HFFc6 (cell line): ENCODE results near the gene SNX30. TPM values are rescaled to one million over a fixed set of nuclear protein-coding genes. Genes with fewer than 3 reads are reported as not detected.
A peak's percentile ranks its signal among the peaks of the same experiment; 100 is the strongest.
"Not testable (repeated sequence)": the region's sequence is repeated elsewhere in the genome, so short reads cannot be mapped to it uniquely, and the experiment has no call there.

ENCODE experiments used
- DNase-seq: peaks from one replicate; pipeline ENCODE4 v3.0.0-alpha.2; 2018
- H3K27ac Mint-ChIP-seq: 2 replicates; pipeline ENCODE4 v1.8.0; 2020; ENCODE audit warnings: mild to moderate bottlenecking, mixed read lengths
- H3K27me3 Mint-ChIP-seq: 2 replicates; pipeline ENCODE4 v1.8.0; 2021; ENCODE audit warnings: mild to moderate bottlenecking, moderate library complexity, mixed read lengths; ENCODE audit not compliant: insufficient read depth
- H3K36me3 Mint-ChIP-seq: 2 replicates; pipeline ENCODE4 v1.8.0; 2021; ENCODE audit warnings: low read depth, mixed read lengths
- H3K4me1 Mint-ChIP-seq: 2 replicates; pipeline ENCODE4 v1.8.0; 2020; ENCODE audit warnings: low read depth, mixed read lengths
- H3K4me3 Mint-ChIP-seq: 2 replicates; pipeline ENCODE4 v1.8.0; 2020; ENCODE audit warnings: mild to moderate bottlenecking, moderate library complexity, mixed read lengths
- H3K9me3 Mint-ChIP-seq: 2 replicates; pipeline ENCODE4 v1.8.0; 2020; ENCODE audit warnings: mild to moderate bottlenecking, mixed read lengths
- CTCF ChIP-seq: fragments of 200-600 bp; sonication (generic); IDR thresholded peaks from 2 replicates; pipeline ENCODE4 v1.5.0; 2021; ENCODE audit warnings: antibody characterized with exemption, mild to moderate bottlenecking
- total RNA-seq, 6 experiments: library from RNA; stranded (reverse); fragmentation: NEBNext Ultra II Directional; extraction: Animal tissue kit (Norgen Biotek cat#: 25700); gene quantifications; 2 replicates in 1 of 6; 3 replicates in 5 of 6; pipeline ENCODE4 v1.2.3, GENCODE V29; 2021

The SNX30 gene
- total RNA-seq, 6 experiments from 2014 or later: 11.1 to 14.9 (median 13.9) TPM

- no peaks in the 10 kb centered on the region for H3K9me3 Mint-ChIP-seq
- DNase-seq: peak; percentile 96
- peak within 1 kb of the TSS; percentile 91 for H3K27ac Mint-ChIP-seq
- peaks cover 4% of the 10 kb centered on the region for H3K36me3 Mint-ChIP-seq
- peaks cover 2% of the 10 kb centered on the region; the same call in 1 of the 2 replicates for H3K27me3 Mint-ChIP-seq
- H3K4me1 Mint-ChIP-seq: peaks cover 25% of the 10 kb centered on the region
- peak within 1 kb of the TSS; percentile 99 for H3K4me3 Mint-ChIP-seq
- peak; percentile 31; the same call in 1 of the 2 replicates for TF ChIP-seq CTCF
Measured at GRCh38 chr9:112717661-112718331, 32.8 kb upstream of the SNX30 start, which contains the start of gene INIP. Gene INIP (minus strand): TSS chr9:112718117. CDS start chr9:112716485, 1,632 bp downstream.

DNA sequence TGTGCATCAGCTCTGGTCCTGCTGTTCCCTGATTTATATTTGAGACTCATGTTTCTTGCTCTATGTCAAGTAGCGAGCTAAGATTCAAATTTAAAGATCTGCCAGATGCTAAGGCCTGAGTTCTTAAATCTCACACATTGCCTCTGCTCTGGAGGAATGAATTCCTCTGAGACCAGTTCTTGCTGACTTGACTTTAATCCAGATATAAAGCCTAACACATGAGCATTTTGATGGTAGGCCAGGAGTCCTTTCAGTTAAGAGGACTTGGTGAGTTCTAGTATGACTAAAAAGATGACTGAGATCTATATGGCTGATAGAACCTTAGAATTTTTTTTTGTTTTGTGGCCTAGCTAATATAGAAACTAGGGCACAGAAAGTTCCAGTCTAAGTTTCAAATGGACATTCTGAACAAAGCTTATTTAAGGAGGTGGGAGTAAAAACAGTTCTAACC lies 31.3 kb upstream of the SNX30 start:
- Mint-ChIP-seq H3K4me1 (peaks cover 20% of the 10 kb centered on the region), H3K36me3 (no peaks in the 10 kb centered on the region), H3K27ac (no peak overlapping the region), H3K4me3 (peak overlapping the region; percentile 74), H3K27me3 (peaks cover 2% of the 10 kb centered on the region; the same call in 1 of the 2 replicates), H3K9me3 (no peaks in the 10 kb centered on the region)
- DNase-seq: no peak
- TF ChIP-seq CTCF: no peak

GRCh38 chr9:112719696-112720095 lies 30.9 kb upstream of the SNX30 start:
- H3K9me3 Mint-ChIP-seq: no peaks in the 10 kb centered on the region
- peaks cover 2% of the 10 kb centered on the region; the same call in 1 of the 2 replicates for H3K27me3 Mint-ChIP-seq
- H3K27ac Mint-ChIP-seq: peak overlapping the region; percentile 34; the same call in 1 of the 2 replicates
- peaks cover 19% of the 10 kb centered on the region for H3K4me1 Mint-ChIP-seq
- no peak for TF ChIP-seq CTCF
- no peaks in the 10 kb centered on the region for H3K36me3 Mint-ChIP-seq
- no peak overlapping the region for H3K4me3 Mint-ChIP-seq
- peak; percentile 28 for DNase-seq

- no peak for DNase-seq
- Mint-ChIP-seq H3K27ac (no peak overlapping the region), H3K9me3 (no peaks in the 10 kb centered on the region), H3K27me3 (peaks cover 2% of the 10 kb centered on the region; the same call in 1 of the 2 replicates), H3K4me1 (peaks cover 19% of the 10 kb centered on the region), H3K36me3 (no peaks in the 10 kb centered on the region), H3K4me3 (no peak overlapping the region)
- TF ChIP-seq CTCF: no peak
Measured at GRCh38 chr9:112720113-112720780, 30.3 kb upstream of the SNX30 start.

DNA sequence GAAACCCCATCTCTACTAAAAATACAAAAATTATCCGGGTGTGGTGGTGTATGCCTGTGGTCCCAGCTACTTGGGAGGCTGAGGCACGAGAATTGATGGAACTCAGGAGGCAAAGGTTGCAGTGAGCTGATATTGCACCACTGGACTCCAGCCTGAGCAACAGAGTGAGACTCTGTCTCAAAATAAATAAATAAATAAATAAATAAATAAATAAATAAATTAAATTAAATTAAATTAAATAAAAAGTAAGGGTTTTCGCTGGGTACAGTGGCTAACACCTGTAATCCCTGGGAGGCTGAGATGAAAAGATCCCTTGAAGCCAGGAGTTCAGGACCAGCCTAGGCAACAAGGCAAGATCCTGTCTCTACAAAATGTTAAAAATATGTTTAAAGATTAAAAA lies 27.8 kb upstream of the SNX30 start:
- H3K4me3 Mint-ChIP-seq, H3K27ac Mint-ChIP-seq, DNase-seq, H3K9me3 Mint-ChIP-seq, H3K36me3 Mint-ChIP-seq, H3K27me3 Mint-ChIP-seq: not testable (repeated sequence)
- H3K4me1 Mint-ChIP-seq: peaks cover 14% of the 10 kb centered on the region

DNA sequence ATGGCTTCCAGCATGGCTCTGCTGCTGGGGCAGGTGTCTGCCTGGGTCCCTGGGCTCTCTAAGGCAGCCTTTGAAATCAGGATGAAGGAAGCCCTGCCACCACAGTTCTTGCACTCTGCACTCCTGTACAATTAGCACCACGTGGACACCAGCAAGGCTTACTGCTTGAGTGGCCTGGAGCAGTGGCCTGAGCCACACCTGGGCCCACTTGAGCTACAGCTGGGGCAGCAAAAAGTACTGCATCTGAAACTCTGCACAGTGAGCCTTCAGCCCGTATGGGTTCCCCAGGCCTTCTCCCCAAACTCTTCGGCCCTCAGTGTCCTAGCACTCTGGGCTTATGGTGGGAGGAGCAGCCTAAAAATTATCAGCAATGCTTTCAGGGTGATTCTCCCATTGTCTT lies 24.6 kb upstream of the SNX30 start:
- no peak for DNase-seq
- no peak for TF ChIP-seq CTCF

More for the DNA sequence above, 24.6 kb upstream of the SNX30 start:
- no peaks in the 10 kb centered on the region for H3K9me3 Mint-ChIP-seq
- H3K4me3 Mint-ChIP-seq: no peak overlapping the region
- H3K36me3 Mint-ChIP-seq: no peaks in the 10 kb centered on the region
- no peak overlapping the region for H3K27ac Mint-ChIP-seq
- H3K4me1 Mint-ChIP-seq: no peaks in the 10 kb centered on the region
- H3K27me3 Mint-ChIP-seq: no peaks in the 10 kb centered on the region; the same call in 1 of the 2 replicates
